Hematopoietic multipotent progenitor cell treated with erythropoietin and hydrocortisone succinate and interleukin-3 and kit ligand, for 6 days (in vitro differentiated cells): ENCODE measurements around the gene WFDC10A.
"Not testable (repeated sequence)": the region's sequence is repeated elsewhere in the genome, so short reads cannot be mapped to it uniquely, and the experiment has no call there.

ENCODE experiments used
- DNase-seq: peaks from one replicate; pipeline ENCODE4 v3.0.0-alpha.2; 2015

WFDC10A gene

DNA sequence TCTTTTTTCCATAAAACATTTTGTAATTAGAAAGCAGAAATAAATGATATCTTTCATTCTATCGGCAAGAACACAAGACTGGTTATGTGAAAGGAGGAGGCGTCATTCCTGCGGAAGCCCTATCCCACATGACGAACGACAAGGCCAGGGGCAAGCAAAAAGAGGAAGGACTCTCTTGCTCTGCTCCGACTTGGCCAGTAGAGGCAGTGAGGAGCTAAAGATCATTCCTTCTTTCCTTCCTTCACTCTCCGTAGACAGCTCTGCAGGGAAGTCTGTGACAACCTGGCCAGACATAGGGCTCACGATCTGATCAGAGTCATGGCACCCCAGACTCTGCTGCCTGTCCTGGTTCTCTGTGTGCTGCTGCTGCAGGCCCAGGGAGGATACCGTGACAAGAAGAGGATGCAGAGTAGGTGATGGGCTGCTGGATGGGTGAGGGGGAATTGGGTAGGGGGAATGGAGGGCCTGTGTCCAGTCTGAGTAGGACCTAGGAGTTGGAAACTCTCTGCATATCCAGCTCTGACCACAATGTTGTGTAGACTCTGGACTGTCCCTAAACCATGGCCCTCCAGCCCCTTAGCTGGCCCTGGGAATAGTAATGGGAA lies at the start of gene WFDC10A:
Gene WFDC10A, plus strand, starts transcription at position 244 of the 605 bp plus-strand sequence. Its CDS starts 75 bp downstream, at position 319.
- DNase-seq = peak; percentile 78

DNA sequence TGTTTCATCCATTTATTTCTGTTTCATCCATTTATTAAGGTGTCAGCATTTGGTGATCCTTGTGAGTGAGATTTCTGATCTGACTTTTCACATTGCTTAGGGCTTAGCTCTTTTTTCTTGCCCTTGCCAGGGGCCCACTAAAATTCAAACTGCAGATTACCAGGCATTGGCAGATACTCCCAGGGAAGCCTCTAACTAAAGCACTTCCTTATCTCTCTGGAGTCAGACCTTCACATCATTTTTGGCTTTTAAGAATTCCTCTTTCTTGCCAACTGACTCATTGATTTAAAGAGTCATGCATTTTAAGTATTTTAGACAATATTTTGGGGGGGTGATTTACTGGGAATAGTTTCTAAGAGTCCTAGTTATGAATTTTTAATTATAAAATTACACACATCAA lies 47.8 kb upstream of the WFDC10A start:
- no peak for DNase-seq

DNA sequence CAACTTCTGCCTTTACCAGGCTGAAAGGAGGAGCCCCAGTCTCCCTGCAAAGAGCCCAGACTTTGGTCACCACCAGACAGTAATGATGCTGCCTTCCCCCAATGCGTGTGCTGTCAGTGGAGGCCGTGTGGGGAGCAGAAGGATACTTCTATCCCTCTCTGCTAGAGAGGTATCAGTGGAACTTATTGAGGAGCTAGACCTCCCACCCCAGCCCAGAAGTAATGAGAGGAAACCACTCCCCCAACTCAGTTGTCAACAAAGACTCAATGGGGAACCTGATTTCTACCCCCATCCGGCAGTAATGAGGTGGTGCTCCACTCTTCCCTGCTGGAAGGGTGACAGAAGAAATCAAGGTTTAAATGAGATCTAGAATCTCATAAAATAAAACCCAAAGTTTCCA lies 46.0 kb upstream of the WFDC10A start:
- DNase-seq = no peak

DNA sequence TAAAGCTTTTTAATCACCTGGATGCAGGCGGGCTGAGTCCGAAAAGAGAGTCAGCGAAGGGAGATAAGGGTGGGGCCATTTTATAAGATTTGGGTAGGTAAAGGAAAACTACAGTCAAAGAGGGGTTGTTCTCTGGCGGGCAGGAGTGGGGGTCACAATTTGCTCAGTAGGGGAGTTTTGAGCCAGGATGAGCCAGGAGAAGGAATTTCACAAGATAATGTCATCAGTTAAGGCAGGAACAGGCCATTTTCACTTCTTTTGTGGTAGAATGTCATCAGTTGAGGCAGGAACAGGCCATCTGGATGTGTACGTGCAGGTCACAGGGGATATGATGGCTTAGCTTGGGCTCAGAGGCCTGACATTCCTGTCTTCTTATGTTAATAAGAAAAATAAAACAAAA lies 45.2 kb upstream of the WFDC10A start:
- DNase-seq = not testable (repeated sequence)

DNA sequence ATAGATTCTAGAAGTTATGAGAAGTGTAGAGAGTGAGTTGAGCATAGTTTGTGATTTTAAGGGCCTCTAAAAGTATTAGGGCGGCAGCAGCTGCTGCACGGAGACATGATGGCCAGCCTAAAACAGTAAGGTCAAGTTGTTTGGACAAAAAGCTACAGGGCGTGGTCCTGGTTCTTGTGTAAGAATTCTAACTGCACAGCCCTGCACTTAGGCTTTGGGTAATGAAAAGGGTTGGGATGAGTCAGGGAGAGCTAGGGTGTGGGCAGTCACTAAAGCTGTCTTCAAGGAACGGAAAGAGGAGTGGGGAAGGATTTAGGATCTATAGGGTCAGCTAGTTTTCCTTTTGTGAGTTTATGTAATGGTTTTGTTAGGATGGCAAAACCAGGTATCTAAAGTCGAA lies 43.6 kb upstream of the WFDC10A start:
- DNase-seq = not testable (repeated sequence)

DNA sequence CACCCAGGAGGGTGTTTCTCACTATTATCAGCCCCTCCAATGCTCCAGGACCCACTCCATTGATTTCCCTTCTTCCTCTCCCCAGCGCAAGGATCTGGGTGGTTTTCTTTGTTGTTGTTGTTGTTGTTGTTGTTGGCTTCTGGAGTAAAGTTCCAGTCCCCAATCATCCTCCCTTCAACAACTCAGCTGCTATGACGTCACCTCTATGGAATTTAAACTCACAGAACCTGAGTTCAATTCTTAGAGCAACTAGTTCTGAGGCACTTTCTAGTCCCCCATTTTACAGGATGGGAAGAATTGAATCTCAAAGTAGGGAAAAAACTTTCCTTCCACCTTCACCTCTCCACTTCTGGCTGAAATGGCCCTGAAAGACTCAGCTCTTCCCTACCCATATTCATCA lies 40.7 kb upstream of the WFDC10A start:
- DNase-seq = no peak

DNA sequence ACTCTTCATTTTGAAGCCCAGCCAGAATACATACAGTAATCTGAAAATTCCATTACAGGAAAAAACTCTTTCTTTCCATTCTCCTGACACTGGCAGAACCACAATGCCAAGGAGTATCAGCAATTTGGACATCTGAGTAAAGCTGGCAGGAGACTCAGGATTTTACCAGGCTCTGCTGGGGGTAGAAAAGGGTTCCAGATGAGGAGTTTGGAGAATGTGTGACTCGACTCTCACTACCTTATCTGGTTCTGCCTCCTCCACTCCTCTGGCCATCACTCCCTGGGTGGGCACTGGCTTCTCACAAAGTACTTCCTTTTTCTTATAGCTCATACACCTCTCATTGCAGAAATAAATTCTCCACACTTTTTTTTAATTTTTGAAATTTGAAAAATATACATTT lies 39.8 kb upstream of the WFDC10A start:
- DNase-seq = no peak

DNA sequence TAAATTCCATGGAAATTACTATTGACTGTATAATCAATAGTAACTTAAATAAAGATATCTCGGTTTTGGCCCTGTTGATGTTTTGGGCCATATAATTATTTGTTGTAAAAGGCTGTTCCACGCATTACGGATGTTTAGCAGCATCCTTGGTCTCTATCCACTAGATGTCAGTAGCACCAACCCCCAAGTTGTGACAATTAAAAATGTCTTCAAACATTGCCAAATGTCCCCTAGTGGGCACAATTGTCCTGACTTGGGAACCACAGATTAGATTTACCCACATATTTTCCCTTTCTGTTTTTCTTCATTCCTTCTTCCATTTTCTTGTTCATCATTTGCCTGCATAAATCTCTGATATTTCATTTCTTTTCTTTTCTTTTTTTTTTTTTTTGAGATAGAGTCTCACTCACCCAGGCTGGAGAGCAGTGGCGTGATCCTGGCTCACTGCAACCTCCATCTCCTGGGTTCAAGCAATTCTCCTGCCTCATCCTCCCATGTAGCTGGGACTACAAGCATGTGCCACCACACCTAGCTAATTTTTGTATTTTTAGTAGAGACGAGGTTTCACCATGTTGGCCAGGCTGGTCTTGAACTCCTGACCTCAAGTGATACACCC lies 36.9 kb upstream of the WFDC10A start:
- DNase-seq = peak; percentile 87

DNA sequence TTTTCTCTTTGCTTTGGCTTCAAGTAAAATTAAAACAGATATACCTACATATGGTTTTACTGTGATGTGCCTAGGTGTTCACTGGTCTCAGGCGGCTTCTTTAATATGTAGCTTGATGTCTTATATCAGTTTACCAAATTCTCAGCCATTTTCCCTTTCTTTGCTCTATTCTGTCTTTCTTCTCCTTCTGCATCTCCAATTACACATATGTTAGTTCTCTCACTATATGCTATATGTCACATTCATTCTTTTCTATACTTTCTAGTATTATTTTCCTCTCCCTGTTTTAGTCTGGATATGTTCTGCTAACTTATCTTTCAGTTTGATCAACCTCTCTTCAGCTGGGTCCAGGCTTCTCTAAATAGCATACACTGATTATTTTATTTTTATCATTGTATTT lies 36.0 kb upstream of the WFDC10A start:
- no peak for DNase-seq

DNA sequence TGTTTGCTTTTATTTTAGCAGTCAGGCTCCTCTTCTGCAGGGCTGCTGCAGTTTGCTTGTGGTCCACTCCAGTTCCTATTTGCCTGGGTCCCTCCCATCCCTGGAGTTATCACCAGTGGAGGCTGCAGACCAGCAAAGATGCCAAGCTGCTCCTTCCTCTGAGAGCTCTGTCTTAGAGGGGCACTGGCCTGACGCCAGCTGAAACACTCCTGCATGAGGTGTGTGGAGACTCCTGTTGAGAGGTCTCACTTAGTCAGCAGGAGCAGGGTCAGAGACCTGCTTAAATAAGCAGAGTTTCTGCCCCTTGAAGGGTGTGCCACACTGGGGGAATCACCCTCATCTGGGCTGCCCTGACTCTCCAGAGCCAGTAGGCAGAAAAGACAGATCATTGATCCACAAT lies 34.3 kb upstream of the WFDC10A start:
- DNase-seq = no peak

DNA sequence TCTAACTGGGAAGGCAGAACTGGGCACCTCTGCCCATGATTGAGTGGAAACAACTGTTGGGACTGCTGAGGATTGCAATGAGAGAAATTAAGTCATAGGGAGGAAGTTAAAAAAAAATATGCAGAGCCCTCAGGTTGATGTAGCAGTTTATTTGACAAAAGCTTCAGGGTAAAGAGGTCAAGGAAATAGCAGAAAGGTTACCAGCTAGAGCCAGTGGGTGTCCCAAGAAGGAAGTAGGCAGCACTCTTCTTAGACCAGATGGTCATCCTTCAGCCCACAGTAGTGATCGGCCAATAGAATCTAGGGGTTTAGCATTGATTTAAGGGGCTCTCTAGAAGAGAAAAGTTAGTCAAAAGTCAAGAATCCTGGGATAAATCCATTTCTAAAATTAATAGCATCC lies 21.7 kb upstream of the WFDC10A start:
- DNase-seq = no peak

DNA sequence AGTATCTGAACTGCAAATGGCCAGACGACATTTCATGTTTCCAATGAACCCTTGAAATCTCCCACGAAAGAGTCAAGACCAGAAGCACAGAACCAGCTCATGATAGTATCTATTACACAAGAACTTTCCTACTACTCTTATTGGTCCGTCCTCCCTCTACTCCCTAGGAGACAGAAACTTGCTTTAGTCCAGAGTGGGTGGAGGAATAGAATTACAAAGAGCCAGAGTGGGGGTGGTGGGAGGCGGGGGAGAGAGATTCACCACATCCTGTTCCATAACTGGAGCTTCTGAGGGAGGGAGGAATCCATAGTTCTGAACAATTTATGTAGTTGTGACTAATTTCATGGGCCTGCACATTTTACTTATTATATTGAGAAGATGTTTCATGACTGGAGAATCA lies 18.5 kb upstream of the WFDC10A start:
- no peak for DNase-seq

DNA sequence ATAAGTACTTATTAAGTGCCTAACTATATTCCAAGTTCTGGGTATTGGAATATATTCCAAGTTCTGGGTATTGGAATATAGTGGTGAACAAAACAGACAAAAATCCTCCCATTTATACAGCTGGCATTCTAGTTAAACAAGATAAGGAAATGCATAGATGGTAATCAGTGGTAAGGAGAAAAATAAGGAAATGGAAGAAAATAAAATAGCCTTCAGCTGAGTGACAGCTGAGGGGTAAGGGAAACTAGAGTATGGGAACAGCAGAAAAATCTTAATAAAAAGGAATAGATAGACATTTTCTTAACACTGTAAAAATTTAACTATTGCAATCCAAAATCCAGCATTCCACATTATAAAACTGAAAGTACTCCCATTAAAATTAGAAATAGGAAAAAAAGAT lies 17.2 kb upstream of the WFDC10A start:
- DNase-seq = no peak

DNA sequence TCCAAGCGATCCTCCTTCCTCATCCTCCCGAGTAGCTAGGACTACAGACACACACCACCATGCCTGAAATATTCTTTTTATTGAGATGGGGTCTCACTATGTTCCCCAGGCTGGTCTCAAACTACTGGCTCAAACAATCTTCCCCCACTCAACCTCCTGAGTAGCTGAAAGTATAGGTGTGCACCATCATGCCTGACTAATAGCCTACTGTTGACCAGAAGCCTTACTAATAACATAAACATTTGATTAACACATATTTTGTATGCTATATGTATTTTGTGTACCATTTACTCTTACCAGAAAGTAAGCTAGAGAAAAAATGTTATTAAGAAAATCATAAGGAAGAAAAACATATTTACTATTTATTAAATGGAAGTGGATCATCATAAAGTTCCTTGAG lies 11.9 kb upstream of the WFDC10A start:
- no peak for DNase-seq

DNA sequence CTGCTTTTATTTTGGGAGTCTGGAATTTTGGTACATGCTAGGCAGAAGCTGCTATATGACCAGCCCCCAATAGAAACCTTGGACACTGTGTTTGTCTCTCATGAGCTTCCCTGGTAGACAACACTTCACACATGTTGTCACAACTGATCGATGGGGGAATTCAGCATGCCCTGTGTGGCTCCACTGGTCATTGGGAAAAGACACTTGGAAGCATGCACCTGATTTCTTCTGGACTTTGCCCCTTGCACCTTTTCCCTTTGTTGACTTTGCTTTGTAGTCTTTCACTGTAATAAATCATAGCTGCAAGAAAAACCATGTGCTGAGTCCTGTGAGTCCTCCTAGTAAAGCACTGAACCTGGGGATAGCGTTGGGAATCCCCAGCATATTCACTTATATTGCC lies 7.9 kb upstream of the WFDC10A start:
- DNase-seq = no peak

DNA sequence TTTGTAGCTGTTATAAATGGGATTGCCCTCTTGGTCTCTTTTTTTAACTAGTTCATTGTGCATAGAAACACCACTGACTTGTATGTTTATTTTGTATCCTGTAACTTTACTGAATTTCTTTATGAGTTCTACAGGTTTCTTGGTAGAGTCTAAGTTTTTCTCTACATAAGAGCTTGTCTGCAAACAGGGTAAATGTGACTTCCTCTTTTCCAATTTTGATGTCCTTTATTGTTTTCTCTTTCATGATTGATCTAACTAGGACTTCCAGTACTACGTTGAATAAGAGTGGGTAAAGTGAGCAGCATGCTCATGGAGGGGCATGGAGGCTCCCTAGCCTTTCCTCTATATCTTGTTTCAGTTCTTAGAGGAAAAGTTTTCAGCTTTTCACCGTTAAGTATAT lies 3.0 kb upstream of the WFDC10A start:
- no peak for DNase-seq

DNA sequence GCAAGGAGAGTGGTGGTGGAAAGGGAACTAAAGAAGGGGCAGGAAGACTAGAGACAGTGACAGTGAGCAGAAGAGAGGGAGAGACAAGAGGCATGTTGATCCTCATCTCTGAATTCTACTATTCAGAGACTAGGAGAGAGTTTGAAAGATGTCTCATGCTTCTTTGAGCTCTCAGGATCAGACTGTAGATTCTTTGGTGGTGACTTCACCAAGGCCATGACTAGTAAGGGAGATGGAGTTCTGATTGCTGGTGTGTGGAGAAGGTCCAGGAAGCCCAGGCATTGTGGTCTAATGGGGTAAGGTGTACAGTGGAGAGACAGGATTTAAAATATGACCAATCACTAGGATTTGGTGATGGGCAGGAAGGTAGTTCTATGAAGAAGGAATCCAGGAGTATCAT lies 832 bp downstream of the WFDC10A start:
- no peak for DNase-seq

DNA sequence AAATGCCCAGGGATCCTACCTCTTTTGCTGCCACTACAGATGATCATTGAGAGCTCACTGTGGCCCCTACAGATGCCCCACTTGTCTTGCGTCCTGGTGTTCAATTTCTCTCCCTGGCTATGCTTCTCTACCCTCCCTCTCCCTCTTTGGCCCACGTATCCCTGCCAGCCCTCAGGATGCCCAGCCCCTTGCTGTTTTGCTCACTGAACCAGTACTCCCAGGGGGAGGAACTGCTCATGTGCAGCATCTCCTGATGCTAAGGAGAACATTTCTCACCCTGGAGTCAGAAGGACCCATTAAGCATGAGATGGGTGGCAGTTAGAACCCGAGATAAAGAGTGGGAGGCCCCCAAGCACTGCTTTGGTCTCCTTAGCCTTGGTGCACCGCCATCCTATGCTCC lies 1.6 kb downstream of the WFDC10A start, which contains the start of gene WFDC9:
Gene WFDC9, minus strand, starts transcription at position 101 of the 400 bp plus-strand sequence. CDS start 21,103 bp downstream, outside the sequence.
- no peak for DNase-seq

DNA sequence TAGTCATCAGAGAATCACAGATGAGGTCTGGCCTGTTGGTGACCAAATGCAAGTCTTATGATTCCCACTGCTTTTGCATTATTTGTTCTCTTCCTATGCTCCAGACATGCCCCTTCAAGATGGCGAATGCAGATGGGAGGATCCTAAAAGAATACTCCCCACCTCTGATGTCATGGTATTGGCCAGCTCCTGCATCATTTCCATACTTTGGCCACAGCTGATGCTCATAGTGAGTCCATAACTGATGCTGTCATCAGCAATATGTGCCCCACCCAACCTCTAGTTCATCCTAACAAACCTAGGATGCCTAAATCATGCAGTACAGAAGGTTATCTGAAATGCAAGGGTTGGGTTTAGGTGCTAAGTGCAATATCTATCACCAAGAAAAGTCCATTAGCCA lies 7.0 kb downstream of the WFDC10A start:
- DNase-seq = no peak

DNA sequence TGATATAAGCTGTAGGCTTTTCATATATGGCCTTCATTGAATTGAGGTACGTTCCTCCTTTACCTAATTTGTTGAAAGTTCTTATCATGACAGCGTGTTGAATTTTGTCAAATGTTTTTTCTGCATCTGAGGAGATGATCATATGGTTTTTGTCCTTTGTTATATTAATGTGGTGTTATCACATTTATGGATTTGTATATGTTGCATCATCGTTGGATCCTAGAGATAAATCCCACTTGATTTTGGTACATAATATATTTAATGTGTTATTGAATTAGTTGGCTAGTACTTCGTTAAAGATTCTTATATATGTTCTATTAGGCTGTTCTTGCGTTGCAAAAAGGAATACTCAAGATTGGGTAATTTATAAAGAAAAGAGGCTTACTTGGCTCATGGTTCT lies 10.1 kb downstream of the WFDC10A start:
- no peak for DNase-seq

DNA sequence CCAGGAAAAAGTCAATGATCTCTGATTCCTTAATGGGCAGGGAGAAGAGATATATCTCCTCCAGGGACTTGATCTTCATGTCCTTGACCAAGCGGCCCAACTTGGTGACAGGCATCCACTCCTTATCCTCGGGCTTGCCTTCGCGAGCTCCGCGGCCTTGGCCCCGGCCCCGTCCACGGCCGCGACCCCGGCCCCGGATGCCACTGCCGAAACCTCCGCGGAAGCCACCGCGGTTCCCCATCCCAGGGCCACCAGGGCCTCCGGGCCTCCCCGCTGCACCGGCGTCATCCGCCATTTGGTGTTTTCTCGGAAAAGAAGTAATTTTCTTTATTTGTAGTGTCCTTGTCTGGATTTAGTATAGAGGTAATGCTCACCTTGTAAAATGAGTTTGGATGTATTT lies 11.5 kb downstream of the WFDC10A start:
- DNase-seq = not testable (repeated sequence)

DNA sequence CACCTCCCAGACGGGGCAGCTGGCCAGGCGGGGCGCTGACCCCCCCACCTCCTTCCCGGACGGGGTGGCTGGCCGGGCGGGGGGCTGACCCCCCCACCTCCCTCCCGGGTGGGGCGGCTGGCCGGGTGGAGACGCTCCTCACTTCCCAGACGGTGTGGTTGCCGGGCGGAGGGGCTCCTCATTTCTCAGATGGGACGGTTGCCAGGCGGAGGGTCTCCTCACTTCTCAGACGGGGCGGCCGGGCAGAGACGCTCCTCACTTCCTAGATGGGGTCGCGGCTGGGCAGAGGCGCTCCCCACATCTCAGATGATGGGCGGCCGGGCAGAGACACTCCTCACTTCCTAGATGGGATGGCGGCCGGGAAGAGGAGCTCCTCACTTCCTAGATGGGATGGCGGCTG lies 16.3 kb downstream of the WFDC10A start:
- DNase-seq = not testable (repeated sequence)

DNA sequence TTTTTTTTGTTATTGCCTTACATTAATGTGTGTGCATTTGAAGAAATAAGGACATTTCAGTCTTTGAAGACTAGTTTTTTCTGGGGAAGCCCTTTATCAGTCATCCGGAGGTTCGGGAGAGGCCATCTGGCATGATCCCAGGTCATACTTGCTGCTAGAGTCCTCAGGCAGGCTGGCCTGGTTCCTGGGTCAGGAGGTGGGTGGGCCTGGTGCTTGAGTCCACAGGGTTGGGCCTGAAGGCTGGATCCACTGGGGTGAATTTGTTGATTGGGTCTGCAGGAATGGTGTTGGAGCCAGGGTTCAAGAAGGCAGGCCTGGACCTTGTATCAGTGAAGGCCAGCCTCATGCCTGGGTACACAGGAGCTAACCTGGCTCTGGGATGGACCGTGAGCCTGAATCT lies 17.3 kb downstream of the WFDC10A start:
- no peak for DNase-seq

DNA sequence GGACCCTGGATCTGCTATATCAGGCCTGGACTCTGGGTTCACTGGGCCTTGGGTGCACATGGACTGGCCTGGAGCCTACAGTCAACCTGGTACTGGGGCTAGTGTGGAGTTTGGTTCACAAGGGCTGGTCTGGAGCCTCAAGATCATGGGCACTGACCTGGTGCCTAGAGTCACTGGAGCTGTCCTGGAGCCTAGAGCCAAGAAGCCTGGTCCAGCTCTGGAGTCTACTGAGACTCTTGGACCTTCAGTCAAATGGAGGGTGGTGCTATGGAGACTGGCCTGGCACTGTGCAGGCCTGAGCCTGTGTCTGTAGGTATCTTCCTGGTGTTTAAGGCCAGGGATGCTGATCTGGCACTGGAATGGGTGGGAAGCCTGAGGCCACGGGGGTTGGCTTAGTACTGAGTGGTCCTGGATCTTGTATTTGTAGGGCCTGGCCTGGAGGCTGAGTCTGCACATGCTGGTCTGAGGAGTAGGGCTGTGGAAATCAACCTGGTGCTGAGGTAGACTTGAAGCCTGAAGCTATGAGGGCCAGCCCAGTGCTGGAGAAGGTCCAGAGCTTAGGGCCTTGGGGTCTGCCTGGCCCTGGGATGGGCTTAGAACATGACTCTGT lies 18.0 kb downstream of the WFDC10A start:
- no peak for DNase-seq
